Measurements from ENCODE around the gene TANGO6.

DNA sequence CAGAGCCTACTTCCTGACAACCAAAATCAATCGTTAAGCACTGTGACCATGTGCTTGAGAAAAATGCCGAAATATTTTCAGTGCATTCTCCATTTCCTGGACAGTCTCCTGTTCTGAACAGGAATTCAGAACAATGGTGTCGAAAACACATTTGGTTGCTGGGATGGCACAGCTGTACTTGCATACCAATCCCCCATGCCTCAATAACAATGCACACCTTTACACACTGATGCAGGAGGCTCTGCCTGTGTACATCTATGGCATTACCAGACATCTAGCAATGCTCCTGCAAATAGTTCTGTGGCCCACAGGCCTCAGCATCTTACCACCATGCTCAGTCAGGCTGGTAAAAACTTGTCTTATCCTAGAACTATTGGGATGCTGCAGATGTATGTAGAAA is 282.9 kb downstream of the TANGO6 start:
- TF ChIP-seq, protein P1, sequence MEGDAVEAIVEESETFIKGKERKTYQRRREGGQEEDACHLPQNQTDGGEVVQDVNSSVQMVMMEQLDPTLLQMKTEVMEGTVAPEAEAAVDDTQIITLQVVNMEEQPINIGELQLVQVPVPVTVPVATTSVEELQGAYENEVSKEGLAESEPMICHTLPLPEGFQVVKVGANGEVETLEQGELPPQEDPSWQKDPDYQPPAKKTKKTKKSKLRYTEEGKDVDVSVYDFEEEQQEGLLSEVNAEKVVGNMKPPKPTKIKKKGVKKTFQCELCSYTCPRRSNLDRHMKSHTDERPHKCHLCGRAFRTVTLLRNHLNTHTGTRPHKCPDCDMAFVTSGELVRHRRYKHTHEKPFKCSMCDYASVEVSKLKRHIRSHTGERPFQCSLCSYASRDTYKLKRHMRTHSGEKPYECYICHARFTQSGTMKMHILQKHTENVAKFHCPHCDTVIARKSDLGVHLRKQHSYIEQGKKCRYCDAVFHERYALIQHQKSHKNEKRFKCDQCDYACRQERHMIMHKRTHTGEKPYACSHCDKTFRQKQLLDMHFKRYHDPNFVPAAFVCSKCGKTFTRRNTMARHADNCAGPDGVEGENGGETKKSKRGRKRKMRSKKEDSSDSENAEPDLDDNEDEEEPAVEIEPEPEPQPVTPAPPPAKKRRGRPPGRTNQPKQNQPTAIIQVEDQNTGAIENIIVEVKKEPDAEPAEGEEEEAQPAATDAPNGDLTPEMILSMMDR (IDR thresholded peaks at IDR 0.05), result no peak
- no peak for TF ChIP-seq POLR2A (IDR thresholded peaks at IDR 0.05)

Data from body of pancreas (tissue), 4 donors.